HG02885 (cell line): ENCODE measurements around the gene GGACT.
"Not testable (repeated sequence)": the region's sequence is repeated elsewhere in the genome, so short reads cannot be mapped to it uniquely, and the experiment has no call there.

Experiments used
- ATAC-seq: cut with Tn5 transposase; IDR thresholded peaks from one replicate; pipeline ENCODE4 v1.9.1; 2021; ENCODE audit warnings: mild to moderate bottlenecking; ENCODE audit not compliant: unreplicated experiment, poor library complexity

The GGACT gene

GRCh38 chr13:100602493-100603111 is 14.0 kb upstream of the GGACT start:
- no peak for ATAC-seq

GRCh38 chr13:100601716-100602115 is 13.1 kb upstream of the GGACT start:
- ATAC-seq, result no peak

DNA sequence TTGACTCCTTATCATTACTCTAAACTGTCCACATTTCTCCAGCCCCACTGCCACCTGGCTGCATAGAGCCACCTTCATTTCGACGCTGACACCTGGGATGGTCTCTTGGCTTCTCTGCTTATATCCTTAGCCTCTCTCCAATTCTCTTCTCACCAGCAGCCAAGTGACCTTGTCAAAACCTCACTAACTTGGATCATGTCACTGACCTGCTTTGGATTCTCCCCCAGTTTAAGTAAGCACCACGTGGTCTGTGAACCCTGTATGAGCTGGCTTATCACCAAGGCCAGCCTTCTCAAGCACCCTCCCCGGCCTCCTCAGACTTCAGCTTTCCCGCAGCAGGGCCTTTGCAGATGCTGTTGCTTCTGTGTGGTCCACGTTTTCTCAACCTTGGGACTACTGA is 12.3 kb upstream of the GGACT start:
- ATAC-seq, result no peak

GRCh38 chr13:100600461-100600860 is 11.9 kb upstream of the GGACT start:
- ATAC-seq, result no peak

DNA sequence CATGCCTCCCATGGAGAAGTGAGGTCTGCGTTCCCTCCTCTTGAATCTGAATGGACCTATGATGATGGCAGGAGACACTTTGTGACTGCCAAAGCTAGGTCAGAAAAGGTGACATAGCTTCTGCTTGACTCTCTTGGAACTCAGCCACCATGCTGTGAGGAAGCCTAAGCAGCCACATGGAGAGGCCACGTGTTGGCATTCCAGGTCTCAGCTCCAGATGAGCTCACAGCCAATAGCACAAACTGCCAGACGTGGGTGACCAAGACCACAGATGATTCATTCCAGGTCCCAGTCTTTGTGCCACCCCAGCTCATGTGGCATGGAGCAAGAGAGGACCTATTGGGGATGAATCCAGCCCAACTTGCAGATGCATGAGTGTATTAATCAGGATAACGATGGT is 8.7 kb upstream of the GGACT start:
- no peak for ATAC-seq

DNA sequence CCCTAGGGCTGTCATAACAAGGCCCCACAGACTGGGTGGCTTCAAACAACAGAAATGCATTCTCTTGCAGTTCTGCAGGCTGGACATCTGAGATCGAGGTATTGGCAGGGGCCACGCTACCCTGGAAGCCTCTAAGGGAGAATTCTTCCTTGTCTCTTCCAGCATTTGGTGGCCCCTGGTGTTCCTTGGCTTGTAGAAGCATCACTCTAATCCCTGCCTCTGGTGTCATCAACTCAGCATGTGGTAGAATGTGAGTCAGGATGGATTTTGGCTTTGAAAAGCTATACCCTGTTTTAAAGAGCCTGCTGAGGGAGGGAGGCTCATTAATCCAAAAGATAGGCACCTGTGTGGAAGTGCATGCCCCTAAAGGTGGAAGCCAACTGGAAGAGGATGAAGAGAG is 7.9 kb upstream of the GGACT start:
- ATAC-seq, result no peak

DNA sequence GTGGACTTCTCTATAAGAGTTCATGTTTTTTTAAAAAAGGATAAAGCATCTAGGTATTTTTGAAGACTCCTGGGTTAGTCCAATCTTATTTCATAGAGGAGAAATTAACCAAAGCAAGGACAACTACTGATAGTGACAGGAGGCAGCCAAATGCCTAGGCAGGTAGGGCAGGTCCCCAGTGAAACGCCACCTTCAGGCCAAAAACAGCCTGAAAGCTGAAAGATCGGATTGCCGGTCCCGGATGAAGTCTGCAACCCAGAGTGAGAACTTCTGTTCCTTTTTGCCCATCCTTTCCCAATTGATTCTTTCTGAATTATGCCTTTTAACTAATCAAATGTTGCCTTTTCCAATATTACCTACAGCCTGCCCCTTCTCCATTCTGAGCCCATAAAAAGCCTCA is 6.1 kb upstream of the GGACT start:
- ATAC-seq, result no peak

DNA sequence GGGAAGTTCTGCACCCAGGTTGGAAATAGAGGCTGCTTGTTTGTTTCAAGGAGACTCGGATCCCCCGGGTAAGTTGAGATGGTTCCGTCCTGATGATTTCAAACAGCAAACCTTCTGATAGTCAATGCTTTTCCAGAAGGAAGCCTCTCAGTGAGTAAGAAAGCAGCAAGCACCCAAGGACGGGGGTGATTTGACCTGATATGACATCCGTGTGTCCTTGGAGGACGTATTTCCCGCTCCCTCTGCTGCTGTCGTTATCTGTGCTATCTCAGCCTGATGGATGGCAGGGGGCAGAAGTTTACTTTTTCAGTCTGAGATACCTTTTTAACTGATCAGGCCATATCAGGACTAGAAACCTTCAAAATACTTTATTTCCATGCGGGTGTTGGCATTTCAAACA is 5.7 kb upstream of the GGACT start:
- no peak for ATAC-seq

- no peak for ATAC-seq
Observed at GRCh38 chr13:100589178-100589725, 663 bp upstream of the GGACT start.

DNA sequence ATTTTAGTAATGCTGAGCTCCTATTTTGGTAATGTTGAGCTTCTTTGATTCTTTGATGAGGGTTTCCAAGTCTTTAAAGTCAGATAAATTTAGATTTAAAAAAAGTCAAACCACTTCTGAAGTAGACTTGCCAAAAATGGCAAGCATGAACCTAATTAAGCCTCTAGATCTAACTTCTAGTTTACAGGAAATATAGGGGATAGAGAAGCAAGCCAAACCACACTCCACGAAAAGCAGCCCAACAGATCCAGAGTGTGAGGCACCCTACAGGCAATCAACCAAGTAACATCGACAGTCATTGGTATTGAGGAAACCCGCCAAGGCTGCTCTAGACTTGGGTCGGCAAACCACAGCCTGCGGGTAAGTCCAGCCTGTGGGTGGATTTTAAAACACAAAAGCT is 3.7 kb downstream of the GGACT start:
- ATAC-seq, result no peak

DNA sequence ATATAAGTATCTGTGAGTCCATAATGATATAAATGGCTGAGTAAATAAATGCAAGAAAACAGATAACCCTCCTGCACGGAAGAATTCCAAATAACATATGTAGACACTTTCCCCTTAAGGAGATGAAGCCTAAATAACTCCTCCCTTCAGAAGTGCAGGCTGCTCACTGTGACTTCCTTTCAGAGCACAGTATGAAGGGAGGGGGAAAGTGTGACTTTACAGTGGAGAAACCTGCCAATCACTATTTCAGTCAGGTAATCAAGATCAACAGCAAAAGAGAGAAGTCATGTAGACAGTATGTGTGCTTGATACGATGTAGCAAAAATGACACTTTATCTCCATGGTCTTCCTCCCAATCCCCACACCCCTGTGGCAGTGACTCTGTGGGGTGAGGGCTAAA is 7.1 kb downstream of the GGACT start:
- ATAC-seq, result no peak

GRCh38 chr13:100581030-100581429 is 7.6 kb downstream of the GGACT start:
- no peak for ATAC-seq

DNA sequence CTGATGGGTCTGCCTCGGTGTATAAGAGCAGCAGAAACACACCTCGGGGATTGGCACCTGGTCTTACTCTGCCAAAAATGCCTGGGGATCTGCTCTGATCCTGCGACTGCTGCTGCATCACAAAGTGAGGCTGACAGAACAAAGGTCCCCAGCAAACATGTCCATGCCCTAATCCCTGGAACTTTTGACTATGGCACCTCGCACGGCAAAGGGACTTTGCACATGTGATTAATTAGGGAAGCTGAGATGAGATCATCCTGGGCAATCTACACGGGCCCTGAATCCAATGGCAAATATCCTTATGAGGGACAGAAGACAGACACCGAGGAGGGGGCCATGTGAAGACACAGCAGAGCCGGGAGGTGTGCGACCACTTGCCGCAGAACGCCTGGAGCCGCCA is 8.5 kb downstream of the GGACT start:
- no peak for ATAC-seq

- ATAC-seq, result not testable (repeated sequence)
Observed at GRCh38 chr13:100577239-100577638, 11.3 kb downstream of the GGACT start.

- ATAC-seq, result peak; percentile 96
Observed at GRCh38 chr13:100573121-100573520, 15.5 kb downstream of the GGACT start.

DNA sequence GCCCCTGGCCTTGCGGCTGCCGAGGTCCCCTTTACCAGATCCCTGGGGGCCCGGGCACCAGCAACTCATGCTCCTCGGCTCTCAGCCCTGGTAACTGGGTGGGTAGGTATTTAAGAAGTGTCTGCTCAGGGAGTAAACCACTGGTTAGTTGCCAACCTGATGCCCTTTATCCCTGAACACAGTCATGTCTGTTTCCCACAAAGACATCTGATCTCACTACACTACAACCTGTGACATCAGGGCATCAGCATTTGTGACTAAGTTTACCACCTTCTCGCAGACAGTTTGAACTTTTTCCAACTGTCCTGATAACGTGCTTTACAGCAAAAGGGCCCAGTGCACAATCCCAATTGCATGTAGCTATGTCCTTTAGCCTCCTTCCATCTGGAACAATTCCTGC is 22.0 kb downstream of the GGACT start:
- ATAC-seq, result no peak

DNA sequence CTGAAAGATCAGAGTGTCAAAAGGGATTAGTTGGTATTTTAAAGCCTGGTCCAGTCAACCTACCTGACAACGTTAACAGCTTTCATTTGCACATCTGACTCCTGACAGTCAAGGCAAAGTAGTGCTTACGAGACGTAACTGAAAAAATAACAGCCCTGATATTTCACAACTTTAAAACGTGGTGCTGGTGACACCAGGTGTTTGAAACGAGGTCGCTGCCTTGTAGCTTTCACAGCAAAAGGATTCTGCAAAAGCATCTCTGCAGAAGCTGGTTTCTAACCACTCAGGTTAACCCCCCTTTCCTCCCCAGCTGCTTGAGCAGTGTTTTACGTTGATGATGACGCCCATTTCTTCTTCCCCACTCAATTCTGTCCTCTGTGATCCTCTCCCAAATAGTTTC is 23.3 kb downstream of the GGACT start:
- ATAC-seq, result no peak

DNA sequence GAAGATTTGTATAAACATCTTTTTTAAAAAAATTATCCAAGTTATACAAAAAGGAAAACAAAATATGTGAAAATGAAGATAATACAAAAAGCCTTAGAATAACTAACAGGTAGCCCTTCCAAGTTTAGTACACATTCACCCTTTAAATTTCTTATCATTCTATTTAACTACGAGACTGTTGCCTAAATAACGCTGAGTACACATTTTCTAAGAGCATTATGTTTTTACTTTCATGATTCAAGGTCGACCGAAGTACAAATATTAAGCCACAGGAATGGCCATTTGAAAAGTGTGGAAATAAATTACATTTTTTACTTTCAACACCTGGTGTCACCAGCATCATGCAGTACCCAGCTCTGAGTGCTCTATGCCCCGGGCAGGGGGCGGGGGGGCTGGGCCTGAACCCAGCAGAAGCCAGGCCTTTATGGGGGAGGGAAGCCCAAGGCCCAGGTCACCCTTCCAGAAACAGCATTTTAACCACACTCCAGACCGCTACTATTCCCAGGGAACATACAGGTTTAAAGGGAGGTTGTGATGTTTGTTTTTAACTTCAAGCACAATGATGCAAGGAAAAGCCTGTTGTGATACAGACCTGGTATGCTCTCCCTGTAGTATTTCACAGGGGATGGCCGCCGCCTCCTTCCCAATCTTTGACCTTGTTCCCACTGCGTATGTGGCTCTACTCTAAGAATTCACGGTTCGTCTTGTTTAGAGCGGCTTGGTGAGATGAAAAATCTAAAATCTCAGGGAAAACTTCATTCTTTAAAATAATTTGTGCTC is 24.0 kb downstream of the GGACT start:
- ATAC-seq, result no peak

GRCh38 chr13:100563779-100564178 is 24.8 kb downstream of the GGACT start:
- ATAC-seq, result no peak

DNA sequence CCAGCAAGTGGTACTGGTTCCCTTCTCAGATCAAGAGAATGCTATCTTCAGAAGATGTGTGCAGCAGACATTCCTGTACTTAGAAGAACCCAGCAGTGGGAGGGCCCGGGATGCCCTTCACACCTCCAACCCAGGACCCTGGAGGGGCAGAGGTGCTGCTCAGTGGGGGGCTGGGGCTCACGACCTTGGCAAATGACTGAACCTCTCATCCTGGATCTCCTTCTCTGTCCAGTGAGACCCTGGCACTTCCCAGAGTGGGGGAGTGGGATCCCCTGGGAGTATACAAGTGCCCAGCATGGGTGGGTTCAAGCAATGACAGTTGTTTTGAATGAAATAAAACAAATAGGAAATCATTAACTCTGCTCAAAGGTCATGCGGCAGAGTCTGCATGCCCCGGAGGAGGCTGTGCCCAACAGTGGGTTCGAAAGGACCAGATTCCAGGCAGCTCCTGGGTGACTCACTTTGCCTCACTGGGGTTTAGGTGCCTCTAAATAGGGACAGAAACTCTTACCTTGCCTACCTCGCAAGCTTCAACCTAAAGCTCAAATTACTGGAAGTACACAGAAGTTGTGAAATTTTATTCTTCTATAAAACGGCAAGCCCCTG is 26.9 kb downstream of the GGACT start:
- ATAC-seq, result no peak

DNA sequence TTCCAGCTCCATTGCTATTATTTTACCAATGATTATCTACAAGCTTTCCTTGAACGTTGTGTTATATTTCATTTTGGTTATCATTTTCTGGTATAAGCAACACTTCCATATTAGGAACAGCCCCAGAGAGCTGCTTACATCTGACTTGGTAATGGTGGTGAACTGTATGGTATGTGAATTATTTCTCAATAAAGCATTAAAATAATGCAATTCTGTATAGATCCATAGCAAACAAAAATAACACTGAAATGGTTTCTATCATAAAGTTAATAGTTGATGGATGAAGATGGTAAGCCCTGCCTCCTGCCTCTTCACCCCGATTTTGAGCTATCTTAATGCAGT is 27.5 kb downstream of the GGACT start:
- ATAC-seq, result no peak
